A549 (cell line): ENCODE results near the gene NIN. TPM values are rescaled to one million over a fixed set of nuclear protein-coding genes. Genes with fewer than 3 reads are reported as not detected.

ENCODE experiments used
- ATAC-seq, 2 experiments: fragments of 200-7000 bp in 1 of 2; fragments of >200 bp in 1 of 2; cut with Nextera tagmentation in 1 of 2; cut with Tn5 transposase in 1 of 2; 3 replicates each; pipeline versions ENCODE4 v1.8.0 to v1.9.1; 2018 to 2020; ENCODE audit warnings: mild to moderate bottlenecking in 1 of 2, moderate library complexity in 1 of 2
- CTCF ChIA-PET: fragments of 300-600 bp; sonication (Branson Sonifier 250); formaldehyde crosslinking; extraction: SDS; loops from one replicate; lab custom pipeline; 2021; ENCODE audit warnings: antibody characterized with exemption, inconsistent platforms; lab: Yijun Ruan, JAX
- POLR2A ChIA-PET: fragments of 350-600 bp; formaldehyde crosslinking; extraction: SDS; loops from one replicate; lab custom pipeline; 2021; ENCODE audit warnings: antibody characterized with exemption, inconsistent platforms; lab: Yijun Ruan, JAX
- DNase-seq, 2 experiments: peaks; one replicate each; pipeline versions ENCODE4 v3.0.0 to v3.0.0-alpha.2; 2011 to 2016; ENCODE audit warnings: low read depth in 1 of 2, low spot score in 1 of 2
- FAIRE-seq: peaks from 2 replicates; lab custom pipeline; 2011; peaks lifted over from hg19 to GRCh38; lab: Jason Lieb, UNC
- H3K27ac ChIP-seq, 2 experiments: fragments of >200 bp; sonication (Bioruptor Twin); formaldehyde crosslinking; 3 replicates each; pipeline ENCODE4 v1.5.1; 2016 to 2017
- H3K4me1 ChIP-seq: fragments of >200 bp; sonication (Bioruptor Twin); formaldehyde crosslinking; 3 replicates; pipeline ENCODE4 v1.6.1; 2016
- H3K4me2 ChIP-seq: fragments of >200 bp; sonication (Bioruptor Twin); formaldehyde crosslinking; 3 replicates; pipeline ENCODE4 v1.6.1; 2016
- H3K4me3 ChIP-seq: fragments of >200 bp; sonication (Bioruptor Twin); formaldehyde crosslinking; 3 replicates; pipeline ENCODE4 v1.5.1; 2016
- H3K9me3 ChIP-seq: fragments of >200 bp; sonication (Bioruptor Twin); formaldehyde crosslinking; 3 replicates; pipeline ENCODE4 v1.6.1; 2016
- CBX2 ChIP-seq: fragments of 200-600 bp; sonication (generic); IDR thresholded peaks from 2 replicates; pipeline ENCODE4 v1.6.1; 2016; ENCODE audit warnings: low read depth, mild to moderate bottlenecking, borderline replicate concordance
- EHMT2 ChIP-seq: fragments of 200-600 bp; sonication (generic); IDR thresholded peaks from 2 replicates; pipeline ENCODE4 v1.6.1; 2016; ENCODE audit warnings: antibody characterized with exemption, low read depth, mild to moderate bottlenecking, moderate library complexity
- EP300 ChIP-seq, 2 experiments: fragments of >200 bp; sonication (Bioruptor Twin); formaldehyde crosslinking; IDR thresholded peaks; 2 replicates in 1 of 2; 3 replicates in 1 of 2; pipeline ENCODE4 v1.6.1; 2016 to 2017
- HDAC2 ChIP-seq: fragments of 200-600 bp; sonication (generic); IDR thresholded peaks from 2 replicates; pipeline ENCODE4 v1.6.1; 2016
- JUNB ChIP-seq: fragments of >200 bp; sonication (Bioruptor Twin); formaldehyde crosslinking; IDR thresholded peaks from 2 replicates; pipeline ENCODE4 v1.6.1; 2016
- MAZ ChIP-seq: fragments of 150-350 bp; IDR thresholded peaks from 2 replicates; pipeline ENCODE4 v1.6.1; 2014; ENCODE audit warnings: antibody characterized with exemption, low read depth, low read length, borderline replicate concordance
- MYC ChIP-seq: IDR thresholded peaks from 2 replicates; pipeline ENCODE4 v1.6.1; 2012; ENCODE audit warnings: mild to moderate bottlenecking, inconsistent platforms, low read length, improper control_type of control experiment, borderline replicate concordance
- PHF8 ChIP-seq: fragments of 200-600 bp; sonication (generic); IDR thresholded peaks from 2 replicates; pipeline ENCODE4 v1.6.1; 2016; ENCODE audit warnings: low read depth, mild to moderate bottlenecking, antibody characterized with exemption, moderate library complexity, borderline replicate concordance
- POLR2AphosphoS2 ChIP-seq: conservative IDR thresholded peaks from 2 replicates; pipeline ENCODE4 v1.6.1; 2012; ENCODE audit warnings: low read length, improper control_type of control experiment, inconsistent platforms
- RARB ChIP-seq: fragments of 250-450 bp; sonication (Bioruptor Pico); IDR thresholded peaks from 2 replicates; pipeline ENCODE4 v1.8.0; 2021; ENCODE audit warnings: mild to moderate bottlenecking, moderate library complexity
- RCOR1 ChIP-seq: fragments of 150-350 bp; IDR thresholded peaks from 2 replicates; pipeline ENCODE4 v1.6.1; 2014; ENCODE audit warnings: antibody characterized with exemption, low read length, low read depth
- TP53 ChIP-seq: fragments of 250-450 bp; sonication (Bioruptor Pico); IDR thresholded peaks from 2 replicates; pipeline ENCODE4 v1.5.0; 2021; ENCODE audit warnings: mild to moderate bottlenecking, moderate library complexity
- ZC3H11A ChIP-seq: fragments of 450-650 bp; IDR thresholded peaks from 2 replicates; pipeline ENCODE4 v1.6.1; 2014; ENCODE audit warnings: antibody characterized with exemption, mild to moderate bottlenecking
- ZFP36 ChIP-seq: fragments of 450-650 bp; IDR thresholded peaks from 2 replicates; pipeline ENCODE4 v1.6.1; 2014; ENCODE audit warnings: borderline replicate concordance; ENCODE audit not compliant: partially characterized antibody
- ZSCAN20 ChIP-seq: fragments of 250-450 bp; sonication (Bioruptor Pico); IDR thresholded peaks from 2 replicates; pipeline ENCODE4 v1.8.0; 2022; ENCODE audit warnings: mild to moderate bottlenecking, moderate library complexity
- WGBS: methylation state at CpG from one replicate; pipeline ENCODE4 v1.1.6; 2017; ENCODE audit errors: missing lambda C conversion rate; 5-methylcytosine and 5-hydroxymethylcytosine counted together
- polyA plus RNA-seq, 4 experiments: library from polyadenylated mRNA; depleted of rRNA in 3 of 4; stranded (reverse); fragments of >200 nt; fragmentation: RNase III in 1 of 4; extraction: RNeasy Plus Mini Kit Qiagen cat#74134 plus additional on column Dnase treatment in 1 of 4; gene quantifications; 2 replicates in 3 of 4; 3 replicates in 1 of 4; pipeline ENCODE4 v1.2.3, GENCODE V29; 2011 to 2017
- TF ChIP-seq, protein P1 (sequence below): fragments of 250-450 bp; sonication (Bioruptor Pico); IDR thresholded peaks from 2 replicates; pipeline ENCODE4 v1.5.0; 2020; ENCODE audit warnings: low read depth, mild to moderate bottlenecking, moderate library complexity
- TF ChIP-seq, protein P2 (sequence below): IDR thresholded peaks from 2 replicates; pipeline ENCODE4 v1.6.1; 2012
- TF ChIP-seq, protein P3 (sequence below): fragments of >200 bp; sonication (Bioruptor Twin); formaldehyde crosslinking; IDR thresholded peaks from 2 replicates; pipeline ENCODE4 v1.6.1; 2016
- TF ChIP-seq, protein P4 (sequence below): fragments of 450-650 bp; IDR thresholded peaks from 2 replicates; pipeline ENCODE4 v1.6.1; 2014; ENCODE audit warnings: antibody characterized with exemption

NIN gene
- polyA plus RNA-seq, 2 of the 4 experiments (the other 2 are of a cell fraction), result 12.4 to 19.5 TPM

DNA sequence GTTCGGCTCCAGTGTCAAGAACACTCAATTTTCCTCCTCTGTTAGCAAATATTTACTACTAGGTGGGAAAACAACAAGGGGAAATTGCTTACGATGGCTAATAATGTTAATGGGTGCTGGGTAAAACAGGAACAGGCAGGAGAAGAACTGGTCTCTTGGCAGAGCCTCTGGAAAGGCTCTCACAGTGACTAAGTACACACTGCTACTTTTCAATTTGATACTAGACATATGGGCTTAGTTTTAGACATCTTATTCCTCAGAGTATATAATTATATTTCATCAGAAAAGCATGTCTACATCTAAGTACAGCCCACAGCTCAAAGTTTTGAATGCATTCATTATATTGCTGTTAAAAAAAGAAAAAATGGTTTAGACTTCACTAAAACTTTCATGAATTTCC, 97.5 kb downstream of the NIN start:
- 83% methylated on average over 2 of the region's 2 CpGs for WGBS
- CTCF ChIA-PET, result interaction anchor here (1.5 kb wide), 1 partner anchor 10 kb away, joined by 4 read pairs; no protein-coding TSS in a partner anchor

DNA sequence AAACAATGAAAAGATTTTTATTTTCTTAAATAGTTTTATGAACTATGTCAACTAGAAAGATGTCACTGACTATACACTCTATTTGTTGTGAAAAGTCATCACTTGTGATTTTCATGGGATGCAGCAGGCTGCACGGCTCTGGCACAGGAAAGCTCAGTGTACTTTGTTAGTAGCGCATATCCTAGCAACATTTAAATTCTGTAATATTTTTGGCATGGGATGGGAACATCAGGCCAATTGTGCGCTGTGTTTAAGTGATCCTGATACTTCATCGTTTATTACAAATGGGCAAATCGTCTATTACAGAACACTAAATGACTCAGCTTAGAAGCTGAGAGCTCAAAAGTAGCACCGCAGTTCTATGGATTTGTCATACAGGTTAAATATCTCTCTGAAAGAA, 102.1 kb downstream of the NIN start:
- ATAC-seq (no peak), DNase-seq (no peak), FAIRE-seq (no peak)
- TF ChIP-seq POLR2AphosphoS2, result no peak
- no peak for TF ChIP-seq MYC
- TF ChIP-seq HDAC2, result no peak
- TF ChIP-seq, protein P1, sequence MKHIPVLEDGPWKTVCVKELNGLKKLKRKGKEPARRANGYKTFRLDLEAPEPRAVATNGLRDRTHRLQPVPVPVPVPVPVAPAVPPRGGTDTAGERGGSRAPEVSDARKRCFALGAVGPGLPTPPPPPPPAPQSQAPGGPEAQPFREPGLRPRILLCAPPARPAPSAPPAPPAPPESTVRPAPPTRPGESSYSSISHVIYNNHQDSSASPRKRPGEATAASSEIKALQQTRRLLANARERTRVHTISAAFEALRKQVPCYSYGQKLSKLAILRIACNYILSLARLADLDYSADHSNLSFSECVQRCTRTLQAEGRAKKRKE (CRISPR knock-in tag), result no peak
- no peak for TF ChIP-seq TP53 (CRISPR knock-in tag)
- H3K9me3 ChIP-seq, result no peaks in the 10 kb centered on the region
- H3K4me1 ChIP-seq, result no peaks in the 10 kb centered on the region
- ChIA-PET POLR2A (interaction anchor here (1.0 kb wide), 1 partner anchor 60 kb away, joined by 3 read pairs; no protein-coding TSS in a partner anchor), CTCF (interaction anchor here (0.6 to 1.7 kb wide), 5 partner anchors 15 to 982 kb away, joined by 3 to 5 read pairs (median 3); no protein-coding TSS in a partner anchor)
- H3K4me2 ChIP-seq, result no peak overlapping the region
- no peak overlapping the region for H3K27ac ChIP-seq
- WGBS, result 91% methylated on average over 6 of the region's 6 CpGs
- H3K4me3 ChIP-seq, result no peak overlapping the region

More for the DNA sequence above, 97.5 kb downstream of the NIN start:
- no peak for DNase-seq
- POLR2A ChIA-PET, result no interaction called here
- H3K9me3 ChIP-seq, result no peaks in the 10 kb centered on the region
- no peak overlapping the region for H3K4me3 ChIP-seq
- no peak overlapping the region for H3K27ac ChIP-seq
- H3K4me1 ChIP-seq, result no peaks in the 10 kb centered on the region
- ATAC-seq, result no peak
- FAIRE-seq, result no peak
- no peak overlapping the region for H3K4me2 ChIP-seq
- TF ChIP-seq ZC3H11A (no peak), JUNB (no peak)

DNA sequence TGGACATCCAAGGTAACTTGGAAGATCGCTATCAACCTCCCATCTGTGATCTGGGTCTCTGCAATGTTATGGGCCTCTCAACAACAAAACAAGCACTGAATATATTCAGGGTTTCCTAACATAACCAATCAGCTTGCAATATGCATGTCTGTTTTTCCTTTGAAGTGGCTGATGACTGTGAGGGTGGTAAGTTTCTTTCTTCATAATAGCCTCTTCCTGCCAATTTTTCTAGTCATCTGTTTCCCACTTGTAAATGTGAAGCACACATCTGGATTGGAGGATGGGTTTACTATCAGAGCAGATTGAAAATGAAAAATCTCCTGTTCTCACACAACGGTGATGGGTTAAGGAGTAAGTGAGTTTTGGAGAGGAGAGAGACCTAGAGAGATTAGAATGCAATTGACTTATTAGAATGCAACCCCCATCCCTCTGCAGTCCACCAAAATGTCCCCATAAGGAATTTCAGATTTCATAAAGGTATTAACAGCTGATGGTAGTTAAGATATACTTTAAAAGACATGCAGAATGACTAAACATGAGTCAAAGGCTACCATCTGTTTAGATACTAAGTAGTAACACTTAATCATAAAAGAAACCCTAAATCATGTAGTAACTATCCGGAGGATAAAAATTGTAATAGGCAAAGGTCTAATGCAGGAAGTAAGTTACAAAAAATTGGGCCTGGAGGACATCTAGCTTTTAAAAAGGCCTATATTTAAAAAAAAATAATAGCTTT, 104.4 kb downstream of the NIN start:
- ChIA-PET CTCF (interaction anchor here (0.9 to 1.5 kb wide), 3 partner anchors 12 to 51 kb away, joined by 3 to 4 read pairs (median 3); no protein-coding TSS in a partner anchor), POLR2A (no interaction called here)
- DNase-seq, result no peak
- H3K4me2 ChIP-seq, result no peak overlapping the region
- no peak overlapping the region for H3K27ac ChIP-seq
- peak; percentile 49 for FAIRE-seq
- H3K9me3 ChIP-seq, result no peaks in the 10 kb centered on the region
- ATAC-seq, result no peak
- TF ChIP-seq EHMT2 (no peak), POLR2AphosphoS2 (no peak), ZSCAN20 (CRISPR knock-in tag) (no peak)
- TF ChIP-seq, protein P2, sequence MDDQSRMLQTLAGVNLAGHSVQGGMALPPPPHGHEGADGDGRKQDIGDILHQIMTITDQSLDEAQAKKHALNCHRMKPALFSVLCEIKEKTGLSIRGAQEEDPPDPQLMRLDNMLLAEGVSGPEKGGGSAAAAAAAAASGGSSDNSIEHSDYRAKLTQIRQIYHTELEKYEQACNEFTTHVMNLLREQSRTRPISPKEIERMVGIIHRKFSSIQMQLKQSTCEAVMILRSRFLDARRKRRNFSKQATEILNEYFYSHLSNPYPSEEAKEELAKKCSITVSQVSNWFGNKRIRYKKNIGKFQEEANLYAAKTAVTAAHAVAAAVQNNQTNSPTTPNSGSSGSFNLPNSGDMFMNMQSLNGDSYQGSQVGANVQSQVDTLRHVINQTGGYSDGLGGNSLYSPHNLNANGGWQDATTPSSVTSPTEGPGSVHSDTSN, result no peak
- TF ChIP-seq, all 56 proteins: peak for 0
- no peaks in the 10 kb centered on the region for H3K4me1 ChIP-seq
- no peak overlapping the region for H3K4me3 ChIP-seq
- WGBS, result 86% methylated on average over 3 of the region's 3 CpGs

DNA sequence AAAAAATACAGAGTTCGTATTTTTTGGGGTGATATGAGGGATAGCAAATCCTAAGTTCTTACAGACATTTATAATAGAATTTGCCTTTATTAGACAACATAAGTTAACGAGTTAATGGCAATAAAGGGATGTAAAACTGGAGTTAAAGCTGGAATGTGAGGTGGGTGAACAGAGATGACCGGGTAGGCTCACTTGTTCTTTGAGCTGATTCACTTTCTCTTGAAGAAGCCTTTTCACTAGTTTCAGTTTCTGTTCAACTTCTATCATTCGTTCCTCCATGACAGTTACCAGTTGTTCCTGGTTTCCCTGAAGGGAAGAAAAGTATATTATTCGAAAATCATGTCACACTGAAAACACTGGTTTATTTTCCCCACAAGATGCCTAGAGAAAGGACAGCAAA, 105.2 kb downstream of the NIN start:
- CTCF ChIA-PET, result interaction anchor here (0.9 to 1.4 kb wide), 3 partner anchors 11 to 106 kb away, joined by 3 to 4 read pairs (median 3); no protein-coding TSS in a partner anchor
- no peak for FAIRE-seq
- no peak for TF ChIP-seq CBX2
- no peak for TF ChIP-seq RCOR1
- TF ChIP-seq POLR2AphosphoS2, result no peak
- TF ChIP-seq, protein P3, sequence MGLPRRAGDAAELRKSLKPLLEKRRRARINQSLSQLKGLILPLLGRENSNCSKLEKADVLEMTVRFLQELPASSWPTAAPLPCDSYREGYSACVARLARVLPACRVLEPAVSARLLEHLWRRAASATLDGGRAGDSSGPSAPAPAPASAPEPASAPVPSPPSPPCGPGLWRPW, result no peak
- no peak for TF ChIP-seq ZFP36
- TF ChIP-seq, protein P4, sequence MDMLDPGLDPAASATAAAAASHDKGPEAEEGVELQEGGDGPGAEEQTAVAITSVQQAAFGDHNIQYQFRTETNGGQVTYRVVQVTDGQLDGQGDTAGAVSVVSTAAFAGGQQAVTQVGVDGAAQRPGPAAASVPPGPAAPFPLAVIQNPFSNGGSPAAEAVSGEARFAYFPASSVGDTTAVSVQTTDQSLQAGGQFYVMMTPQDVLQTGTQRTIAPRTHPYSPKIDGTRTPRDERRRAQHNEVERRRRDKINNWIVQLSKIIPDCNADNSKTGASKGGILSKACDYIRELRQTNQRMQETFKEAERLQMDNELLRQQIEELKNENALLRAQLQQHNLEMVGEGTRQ, result no peak
- TF ChIP-seq EP300 (IDR thresholded peaks at IDR 0.05), result no peak
- TF ChIP-seq MAZ, result no peak
- no peak for TF ChIP-seq RARB (CRISPR knock-in tag)
- no peak for TF ChIP-seq PHF8
- TF ChIP-seq, protein P1 (CRISPR knock-in tag), result no peak
- TF ChIP-seq, all 56 proteins: peak for 0
- Histone ChIP-seq H3K4me3 (no peak overlapping the region), H3K9me3 (no peaks in the 10 kb centered on the region), H3K4me1 (no peaks in the 10 kb centered on the region), H3K4me2 (no peak overlapping the region), H3K27ac (no peak overlapping the region)
- POLR2A ChIA-PET, result no interaction called here
- DNase-seq, result no peak
- 68% methylated on average over 5 of the region's 5 CpGs for WGBS
- ATAC-seq, result no peak
